Breast epithelium (tissue), 4 donors: ENCODE measurements around the gene DUSP9. TPM values are rescaled to one million over a fixed set of nuclear protein-coding genes. Genes with fewer than 3 reads are reported as not detected.

Source experiments
- DNase-seq, 2 donors: peaks; one replicate each; pipeline ENCODE4 v3.0.0-alpha.2; 2019; ENCODE audit warnings: low spot score in 2 of 2
- H3K27ac ChIP-seq, 2 donors: fragments of 200-600 bp; sonication (generic) in 1 of 2; one replicate each; pipeline ENCODE4 v1.5.1; 2016 to 2019; ENCODE audit warnings: mild to moderate bottlenecking in 1 of 2
- H3K27me3 ChIP-seq, 2 donors: fragments of 200-600 bp; sonication (generic) in 1 of 2; one replicate each; pipeline versions ENCODE4 v1.5.1 to v1.6.0; 2017 to 2019; ENCODE audit warnings: control low read depth in 1 of 2, mild to moderate bottlenecking in 1 of 2
- H3K36me3 ChIP-seq: fragments of 200-600 bp; one replicate; pipeline ENCODE4 v1.5.1; 2019
- H3K4me1 ChIP-seq, 2 donors: fragments of 200-600 bp; sonication (generic); one replicate each; pipeline ENCODE4 v1.5.1; 2016 to 2019; ENCODE audit warnings: control low read depth in 1 of 2
- H3K4me3 ChIP-seq, 3 donors: fragments of 200-600 bp; sonication (generic); 1 replicate in 2 of 3; 2 replicates in 1 of 3; pipeline ENCODE4 v1.5.1; 2016 to 2019; ENCODE audit warnings: mild to moderate bottlenecking in 3 of 3, moderate library complexity in 2 of 3
- H3K9me3 ChIP-seq, 2 donors: fragments of 200-600 bp; sonication (generic) in 1 of 2; one replicate each; pipeline ENCODE4 v1.5.1; 2016 to 2019; ENCODE audit warnings: control low read depth in 1 of 2
- CTCF ChIP-seq, 3 donors: fragments of 450-650 bp; IDR thresholded peaks; one replicate each; pipeline ENCODE4 v1.5.1; 2016 to 2017; ENCODE audit warnings: antibody characterized with exemption in 3 of 3, mild to moderate bottlenecking in 3 of 3, moderate library complexity in 3 of 3
- POLR2A ChIP-seq: fragments of 450-650 bp; IDR thresholded peaks from one replicate; pipeline ENCODE4 v1.6.1; 2016; ENCODE audit warnings: antibody characterized with exemption, mild to moderate bottlenecking, moderate library complexity
- POLR2AphosphoS5 ChIP-seq, 3 donors: sonication (generic); formaldehyde crosslinking; IDR thresholded peaks; one replicate each; pipeline ENCODE4 v1.6.1; 2017; ENCODE audit warnings: antibody characterized with exemption in 3 of 3
- intact Hi-C: fragments of 100-400 bp; cut with DNase I; formaldehyde crosslinking; loops from one replicate; pipeline ENCODE4 v1.15.1; 2023; ENCODE audit warnings: low total_unique reads
- total RNA-seq, 3 donors: library from RNA; depleted of rRNA; stranded (reverse); fragments of >200 nt; gene quantifications; one replicate each; pipeline ENCODE4 v1.1.0, GENCODE V29; 2016

DUSP9 gene
- total RNA-seq, 3 donors from 2014 or later = 0.33 to 0.73 TPM; not detected in 1

GRCh38 chrX:153650959-153651358 lies 4.0 kb downstream of the DUSP9 start:
- Histone ChIP-seq H3K4me3 (no peak overlapping the region), H3K4me1 (no peaks in the 10 kb centered on the region), H3K27ac (no peak overlapping the region), H3K36me3 (no peaks in the 10 kb centered on the region), H3K9me3 (peaks cover 0 to 23% of the 10 kb centered on the region in 2 donors), H3K27me3 (peaks cover 0 to 57% of the 10 kb centered on the region in 2 donors)
- DNase-seq = no peak
- intact Hi-C loops = no loop called here
- TF ChIP-seq CTCF (IDR thresholded peaks at IDR 0.05) = no peak
- no peak for TF ChIP-seq POLR2A
- no peak for TF ChIP-seq POLR2AphosphoS5 (IDR thresholded peaks at IDR 0.05)

DNA sequence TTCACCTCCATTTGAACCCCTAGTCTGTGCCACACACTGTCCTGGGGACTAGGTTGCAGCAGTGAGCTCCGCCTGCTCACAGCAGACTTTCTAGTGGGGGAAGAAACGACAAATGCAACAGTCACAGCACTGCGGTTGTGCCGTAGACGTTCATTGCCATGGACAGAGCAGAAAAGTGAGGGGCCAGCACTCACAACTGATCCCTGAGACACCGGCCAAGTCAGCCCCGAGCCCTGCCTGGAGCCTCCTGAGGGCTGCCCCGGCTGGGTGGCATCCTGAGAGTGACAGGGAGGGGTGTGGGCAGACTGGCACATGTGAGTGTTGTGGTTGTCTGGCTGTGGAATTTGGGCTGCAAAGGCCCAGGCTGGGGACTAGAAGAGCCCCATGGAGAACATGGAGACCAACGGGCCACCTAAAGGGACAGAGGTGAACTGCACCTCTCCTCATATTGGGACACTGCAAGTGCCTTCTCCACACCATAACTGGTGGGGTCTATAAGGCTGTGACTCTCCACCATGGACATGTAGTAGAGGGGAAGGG lies 4.6 kb downstream of the DUSP9 start:
- Histone ChIP-seq H3K27me3 (peaks cover 0 to 51% of the 10 kb centered on the region in 2 donors), H3K4me1 (no peaks in the 10 kb centered on the region), H3K27ac (no peak overlapping the region), H3K36me3 (no peaks in the 10 kb centered on the region), H3K9me3 (peaks cover 0 to 23% of the 10 kb centered on the region in 2 donors), H3K4me3 (no peak overlapping the region)
- DNase-seq = no peak
- no peak for TF ChIP-seq CTCF (IDR thresholded peaks at IDR 0.05)
- intact Hi-C loops = no loop called here

DNA sequence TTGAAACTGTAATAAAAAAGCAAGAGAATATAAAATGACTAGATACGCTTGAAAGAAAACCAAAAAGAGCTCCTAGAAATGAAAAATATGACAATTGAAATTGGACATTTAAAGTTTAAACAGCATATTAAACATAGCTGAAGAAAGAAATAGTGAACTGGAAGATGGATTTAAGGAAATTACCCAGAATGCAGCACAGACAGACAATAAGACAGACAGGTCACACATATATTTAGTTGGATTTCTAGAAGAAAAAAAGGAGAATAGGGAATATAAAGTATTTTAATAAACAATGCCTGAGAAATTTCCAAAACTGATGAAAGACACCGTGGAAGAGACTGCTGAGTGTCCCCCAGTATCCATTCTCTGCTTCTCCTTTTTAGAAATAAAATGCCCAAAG lies 6.6 kb downstream of the DUSP9 start:
- intact Hi-C loops = no loop called here
- H3K9me3 ChIP-seq = peaks cover 0 to 23% of the 10 kb centered on the region in 2 donors
- H3K4me1 ChIP-seq = no peaks in the 10 kb centered on the region
- H3K36me3 ChIP-seq = no peaks in the 10 kb centered on the region
- no peak overlapping the region for H3K4me3 ChIP-seq
- H3K27ac ChIP-seq = no peak overlapping the region
- peaks cover 0 to 38% of the 10 kb centered on the region in 2 donors for H3K27me3 ChIP-seq
- no peak for DNase-seq
- TF ChIP-seq CTCF (IDR thresholded peaks at IDR 0.05) = no peak
- no peak for TF ChIP-seq POLR2A
- no peak for TF ChIP-seq POLR2AphosphoS5 (IDR thresholded peaks at IDR 0.05)

- no peak for TF ChIP-seq CTCF (IDR thresholded peaks at IDR 0.05)
- TF ChIP-seq POLR2AphosphoS5 (IDR thresholded peaks at IDR 0.05) = no peak
- TF ChIP-seq POLR2A = no peak
- Histone ChIP-seq H3K36me3 (no peaks in the 10 kb centered on the region), H3K27me3 (peaks cover 0 to 24% of the 10 kb centered on the region in 2 donors), H3K4me3 (no peak overlapping the region), H3K9me3 (peaks cover 0 to 33% of the 10 kb centered on the region in 2 donors), H3K27ac (no peak overlapping the region), H3K4me1 (no peaks in the 10 kb centered on the region)
- intact Hi-C loops = no loop called here
- no peak for DNase-seq
These were observed 10.2 kb downstream of the DUSP9 start for GRCh38 chrX:153657161-153657560.

- TF ChIP-seq POLR2AphosphoS5 (IDR thresholded peaks at IDR 0.05) = no peak
- no peak for TF ChIP-seq POLR2A
- no peak for TF ChIP-seq CTCF (IDR thresholded peaks at IDR 0.05)
- intact Hi-C loops = no loop called here
- peaks cover 0 to 40% of the 10 kb centered on the region in 2 donors for H3K27me3 ChIP-seq
- H3K4me1 ChIP-seq = no peaks in the 10 kb centered on the region
- no peaks in the 10 kb centered on the region for H3K36me3 ChIP-seq
- no peak for DNase-seq
- H3K4me3 ChIP-seq = no peak overlapping the region
- H3K27ac ChIP-seq = no peak overlapping the region
- peaks cover 0 to 22% of the 10 kb centered on the region in 2 donors for H3K9me3 ChIP-seq
These were observed 12.3 kb downstream of the DUSP9 start for GRCh38 chrX:153659268-153659667.
